Endothelial cell of umbilical vein (primary cell): ENCODE data around the gene SLC6A9.

Experiments used
- CTCF ChIP-seq, 2 donors: IDR thresholded peaks; 1 replicate in 1 of 2; 2 replicates in 1 of 2; pipeline ENCODE4 v1.5.1; 2011; ENCODE audit warnings: low read length in 2 of 2, mild to moderate bottlenecking in 2 of 2, moderate library complexity in 2 of 2, control low read depth in 1 of 2, inconsistent platforms in 1 of 2, low read depth in 1 of 2; ENCODE audit not compliant: insufficient read depth in 1 of 2; ENCODE audit errors: extremely low read depth in 1 of 2
- EZH2 ChIP-seq: IDR thresholded peaks from 2 replicates; pipeline ENCODE4 v1.6.1; 2012; ENCODE audit warnings: borderline replicate concordance, low read depth, mild to moderate bottlenecking, moderate library complexity, low read length, inconsistent platforms; ENCODE audit not compliant: severe bottlenecking
- POLR2A ChIP-seq: IDR thresholded peaks from 2 replicates; pipeline ENCODE4 v1.6.1; 2012; ENCODE audit warnings: low read depth, mild to moderate bottlenecking, control low read depth, low read length
- POLR2AphosphoS5 ChIP-seq: IDR thresholded peaks from 2 replicates; pipeline ENCODE4 v1.6.1; 2012; ENCODE audit warnings: low read depth, mild to moderate bottlenecking, control low read depth, low read length, moderate library complexity; ENCODE audit not compliant: insufficient read depth

GRCh38 chr1:43981636-43982035 lies 49.6 kb downstream of the SLC6A9 start:
- TF ChIP-seq CTCF (IDR thresholded peaks at IDR 0.05; ENCODE audit: extremely low read depth in 1 of 2, insufficient read depth in 1 of 2, low read depth in 1 of 2, low read length in 2 of 2) (no peak), EZH2 (no peak), POLR2AphosphoS5 (no peak), POLR2A (no peak)
